Measurements from ENCODE around the gene COP1.

The COP1 gene

GRCh38 chr1:176165573-176165972 lies 41.5 kb downstream of the COP1 start:
- Histone ChIP-seq H3K27me3 (replicated peaks; ENCODE audit: control insufficient read depth, insufficient read depth, low read length) (no peaks in the 10 kb centered on the region), H3K36me3 (ENCODE audit: control insufficient read depth, insufficient read depth, low read length) (no peaks in the 10 kb centered on the region; the same call in none of the 2 replicates), H3K4me3 (replicated peaks; ENCODE audit: low read depth, low read length) (no peak overlapping the region)
- TF ChIP-seq CTCF (IDR thresholded peaks at IDR 0.05; ENCODE audit: insufficient read depth, low read length, poor library complexity, severe bottlenecking), result no peak
- no peak for DNase-seq (ENCODE audit: extremely low read depth, insufficient read length)

GRCh38 chr1:176164014-176164678 lies 42.9 kb downstream of the COP1 start:
- Histone ChIP-seq H3K36me3 (ENCODE audit: control insufficient read depth, insufficient read depth, low read length) (no peaks in the 10 kb centered on the region; the same call in 1 of the 2 replicates), H3K27me3 (replicated peaks; ENCODE audit: control insufficient read depth, insufficient read depth, low read length) (no peaks in the 10 kb centered on the region), H3K4me3 (replicated peaks; ENCODE audit: low read depth, low read length) (no peak overlapping the region)
- no peak for TF ChIP-seq CTCF (IDR thresholded peaks at IDR 0.05; ENCODE audit: insufficient read depth, low read length, poor library complexity, severe bottlenecking)
- no peak for DNase-seq (ENCODE audit: extremely low read depth, insufficient read length)

- TF ChIP-seq CTCF (IDR thresholded peaks at IDR 0.05; ENCODE audit: insufficient read depth, low read length, poor library complexity, severe bottlenecking), result no peak
- Histone ChIP-seq H3K27me3 (replicated peaks; ENCODE audit: control insufficient read depth, insufficient read depth, low read length) (no peaks in the 10 kb centered on the region), H3K4me3 (replicated peaks; ENCODE audit: low read depth, low read length) (no peak overlapping the region), H3K36me3 (ENCODE audit: control insufficient read depth, insufficient read depth, low read length) (no peaks in the 10 kb centered on the region; the same call in 1 of the 2 replicates)
- no peak for DNase-seq (ENCODE audit: extremely low read depth, insufficient read length)
Measured at GRCh38 chr1:176159993-176160392, 47.1 kb downstream of the COP1 start.

GRCh38 chr1:176157995-176158394 lies 49.1 kb downstream of the COP1 start:
- no peak for TF ChIP-seq CTCF (IDR thresholded peaks at IDR 0.05; ENCODE audit: insufficient read depth, low read length, poor library complexity, severe bottlenecking)
- DNase-seq (ENCODE audit: extremely low read depth, insufficient read length), result no peak
- H3K27me3 ChIP-seq (replicated peaks; ENCODE audit: control insufficient read depth, insufficient read depth, low read length), result no peaks in the 10 kb centered on the region
- no peak overlapping the region for H3K4me3 ChIP-seq (replicated peaks; ENCODE audit: low read depth, low read length)
- no peaks in the 10 kb centered on the region; the same call in 1 of the 2 replicates for H3K36me3 ChIP-seq (ENCODE audit: control insufficient read depth, insufficient read depth, low read length)

- no peak overlapping the region for H3K4me3 ChIP-seq (replicated peaks; ENCODE audit: low read depth, low read length)
- no peak for TF ChIP-seq CTCF (IDR thresholded peaks at IDR 0.05; ENCODE audit: insufficient read depth, low read length, poor library complexity, severe bottlenecking)
- H3K27me3 ChIP-seq (replicated peaks; ENCODE audit: control insufficient read depth, insufficient read depth, low read length), result no peaks in the 10 kb centered on the region
- H3K36me3 ChIP-seq (ENCODE audit: control insufficient read depth, insufficient read depth, low read length), result no peaks in the 10 kb centered on the region; the same call in 1 of the 2 replicates
- no peak for DNase-seq (ENCODE audit: extremely low read depth, insufficient read length)
Measured at GRCh38 chr1:176149939-176150807, 56.9 kb downstream of the COP1 start.

All from GM06990 (cell line).